Measurements from ENCODE around the gene DUSP7. TPM values are rescaled to one million over a fixed set of nuclear protein-coding genes. Genes with fewer than 3 reads are reported as not detected.

DUSP7 gene
- total RNA-seq, 1 donor from 2014 or later: 19.4 TPM

DNA sequence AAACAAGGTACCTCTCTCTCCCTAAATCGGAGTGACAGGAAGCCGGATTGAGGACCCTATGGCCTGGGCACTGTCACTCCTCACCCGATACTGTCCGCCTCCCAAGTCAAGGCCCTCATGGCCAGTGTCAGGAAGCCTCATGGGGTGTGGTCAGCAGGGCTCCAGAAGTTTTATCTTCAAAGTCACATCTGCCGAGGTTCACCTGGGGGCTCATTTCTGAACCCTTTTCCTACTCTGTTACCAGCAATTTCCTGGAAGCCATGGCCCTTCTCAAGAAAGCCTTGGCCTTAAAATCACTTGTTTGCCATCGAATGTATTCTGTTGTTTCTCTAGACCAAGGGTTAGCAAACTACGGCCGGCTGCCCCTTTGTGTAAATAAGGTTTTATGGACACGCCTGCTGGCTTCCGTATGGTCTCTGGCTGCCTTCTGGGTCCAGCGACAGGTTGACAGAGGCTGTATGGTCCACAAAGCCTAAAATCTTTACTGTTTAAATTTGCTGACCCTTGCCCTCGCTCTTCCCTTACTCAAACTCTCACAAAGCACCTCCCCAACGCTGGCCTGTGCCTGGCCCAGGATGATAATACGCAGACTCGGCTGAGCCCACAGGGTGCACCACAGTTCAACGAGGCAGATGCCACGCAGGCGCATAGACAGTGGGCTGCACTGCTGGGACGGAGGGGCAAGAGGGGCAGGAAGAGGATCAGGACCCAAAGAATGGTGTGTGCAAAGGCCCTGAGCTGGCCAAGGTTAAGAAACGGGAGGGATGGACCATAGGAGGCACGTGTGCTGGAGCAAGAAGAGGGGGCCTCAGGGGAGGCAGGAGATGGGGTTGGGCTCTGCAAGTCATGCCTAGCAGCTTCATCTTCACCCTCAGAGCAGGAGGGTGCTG, 24.7 kb upstream of the DUSP7 start:
- Mint-ChIP-seq H3K27ac (ENCODE audit: unreplicated experiment) (no peak overlapping the region), H3K36me3 (ENCODE audit: unreplicated experiment) (no peaks in the 10 kb centered on the region), H3K27me3 (ENCODE audit: unreplicated experiment) (no peaks in the 10 kb centered on the region), H3K9me3 (ENCODE audit: unreplicated experiment) (no peaks in the 10 kb centered on the region), H3K4me3 (ENCODE audit: unreplicated experiment) (no peak overlapping the region), H3K4me1 (ENCODE audit: unreplicated experiment) (peaks cover 4% of the 10 kb centered on the region)
- TF ChIP-seq, protein P1, sequence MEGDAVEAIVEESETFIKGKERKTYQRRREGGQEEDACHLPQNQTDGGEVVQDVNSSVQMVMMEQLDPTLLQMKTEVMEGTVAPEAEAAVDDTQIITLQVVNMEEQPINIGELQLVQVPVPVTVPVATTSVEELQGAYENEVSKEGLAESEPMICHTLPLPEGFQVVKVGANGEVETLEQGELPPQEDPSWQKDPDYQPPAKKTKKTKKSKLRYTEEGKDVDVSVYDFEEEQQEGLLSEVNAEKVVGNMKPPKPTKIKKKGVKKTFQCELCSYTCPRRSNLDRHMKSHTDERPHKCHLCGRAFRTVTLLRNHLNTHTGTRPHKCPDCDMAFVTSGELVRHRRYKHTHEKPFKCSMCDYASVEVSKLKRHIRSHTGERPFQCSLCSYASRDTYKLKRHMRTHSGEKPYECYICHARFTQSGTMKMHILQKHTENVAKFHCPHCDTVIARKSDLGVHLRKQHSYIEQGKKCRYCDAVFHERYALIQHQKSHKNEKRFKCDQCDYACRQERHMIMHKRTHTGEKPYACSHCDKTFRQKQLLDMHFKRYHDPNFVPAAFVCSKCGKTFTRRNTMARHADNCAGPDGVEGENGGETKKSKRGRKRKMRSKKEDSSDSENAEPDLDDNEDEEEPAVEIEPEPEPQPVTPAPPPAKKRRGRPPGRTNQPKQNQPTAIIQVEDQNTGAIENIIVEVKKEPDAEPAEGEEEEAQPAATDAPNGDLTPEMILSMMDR (IDR thresholded peaks at IDR 0.05): no peak
- DNase-seq (ENCODE audit: extremely low spot score, unreplicated experiment): no peak

- DNase-seq (ENCODE audit: extremely low spot score, unreplicated experiment): no peak
- peaks cover 4% of the 10 kb centered on the region for H3K4me1 Mint-ChIP-seq (ENCODE audit: unreplicated experiment)
Measured at GRCh38 chr3:52079958-52080357, 23.6 kb upstream of the DUSP7 start.

GRCh38 chr3:52078781-52079560, 22.6 kb upstream of the DUSP7 start:
- Mint-ChIP-seq H3K27me3 (ENCODE audit: unreplicated experiment) (no peaks in the 10 kb centered on the region), H3K27ac (ENCODE audit: unreplicated experiment) (no peak overlapping the region), H3K9me3 (ENCODE audit: unreplicated experiment) (no peaks in the 10 kb centered on the region), H3K4me3 (ENCODE audit: unreplicated experiment) (no peak overlapping the region), H3K4me1 (ENCODE audit: unreplicated experiment) (peaks cover 4% of the 10 kb centered on the region), H3K36me3 (ENCODE audit: unreplicated experiment) (no peaks in the 10 kb centered on the region)
- DNase-seq (ENCODE audit: extremely low spot score, unreplicated experiment): no peak
- TF ChIP-seq, protein P1 (IDR thresholded peaks at IDR 0.05): no peak

More at GRCh38 chr3:52079958-52080357, 23.6 kb upstream of the DUSP7 start:
- no peak overlapping the region for H3K27ac Mint-ChIP-seq (ENCODE audit: unreplicated experiment)
- TF ChIP-seq, protein P1 (IDR thresholded peaks at IDR 0.05): no peak
- H3K27me3 Mint-ChIP-seq (ENCODE audit: unreplicated experiment): no peaks in the 10 kb centered on the region
- H3K9me3 Mint-ChIP-seq (ENCODE audit: unreplicated experiment): no peaks in the 10 kb centered on the region
- H3K4me3 Mint-ChIP-seq (ENCODE audit: unreplicated experiment): no peak overlapping the region
- H3K36me3 Mint-ChIP-seq (ENCODE audit: unreplicated experiment): no peaks in the 10 kb centered on the region

- H3K4me1 Mint-ChIP-seq (ENCODE audit: unreplicated experiment): peaks cover 4% of the 10 kb centered on the region
- TF ChIP-seq, protein P1 (IDR thresholded peaks at IDR 0.05): no peak
- H3K27ac Mint-ChIP-seq (ENCODE audit: unreplicated experiment): no peak overlapping the region
Measured at GRCh38 chr3:52077925-52078324, 21.6 kb upstream of the DUSP7 start.

More at GRCh38 chr3:52077925-52078324, 21.6 kb upstream of the DUSP7 start:
- DNase-seq (ENCODE audit: extremely low spot score, unreplicated experiment): no peak
- H3K9me3 Mint-ChIP-seq (ENCODE audit: unreplicated experiment): no peaks in the 10 kb centered on the region
- H3K27me3 Mint-ChIP-seq (ENCODE audit: unreplicated experiment): no peaks in the 10 kb centered on the region
- no peak overlapping the region for H3K4me3 Mint-ChIP-seq (ENCODE audit: unreplicated experiment)
- no peaks in the 10 kb centered on the region for H3K36me3 Mint-ChIP-seq (ENCODE audit: unreplicated experiment)
